ENCODE measurements around the gene PPP1R15B. TPM values are rescaled to one million over a fixed set of nuclear protein-coding genes. Genes with fewer than 3 reads are reported as not detected.

The PPP1R15B gene
- total RNA-seq, 1 experiment from 2014 or later, result 69.3 TPM

DNA sequence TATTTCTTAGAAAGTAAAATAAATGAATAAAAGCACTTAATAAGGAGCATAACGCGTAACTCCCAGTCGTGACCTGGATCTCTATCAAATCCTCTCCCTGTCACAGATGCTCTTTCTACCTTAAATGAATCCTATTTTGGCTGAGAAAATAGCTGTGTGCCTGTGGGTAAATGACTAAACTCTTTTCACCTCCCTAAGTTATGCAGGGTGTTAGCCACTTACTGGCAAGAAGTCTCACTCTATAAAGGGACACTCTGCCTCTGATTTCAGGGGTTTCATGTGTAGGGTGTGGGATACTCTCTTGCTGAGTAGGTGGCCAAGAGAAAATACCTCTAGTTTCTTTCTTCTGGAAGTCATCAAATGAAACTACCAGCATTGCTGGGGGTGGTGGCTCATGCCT lies 24.3 kb upstream of the PPP1R15B start (continued):
- TF ChIP-seq CEBPB (IDR thresholded peaks at IDR 0.05; ENCODE audit: low read depth), result no peak
- no peak for TF ChIP-seq ZBTB33 (IDR thresholded peaks at IDR 0.05; ENCODE audit: extremely low read depth, insufficient replicate concordance, low read length)
- no peak for TF ChIP-seq ZFX (IDR thresholded peaks at IDR 0.05)
- no peak for TF ChIP-seq SP1 (IDR thresholded peaks at IDR 0.05; ENCODE audit: low read depth)

DNA sequence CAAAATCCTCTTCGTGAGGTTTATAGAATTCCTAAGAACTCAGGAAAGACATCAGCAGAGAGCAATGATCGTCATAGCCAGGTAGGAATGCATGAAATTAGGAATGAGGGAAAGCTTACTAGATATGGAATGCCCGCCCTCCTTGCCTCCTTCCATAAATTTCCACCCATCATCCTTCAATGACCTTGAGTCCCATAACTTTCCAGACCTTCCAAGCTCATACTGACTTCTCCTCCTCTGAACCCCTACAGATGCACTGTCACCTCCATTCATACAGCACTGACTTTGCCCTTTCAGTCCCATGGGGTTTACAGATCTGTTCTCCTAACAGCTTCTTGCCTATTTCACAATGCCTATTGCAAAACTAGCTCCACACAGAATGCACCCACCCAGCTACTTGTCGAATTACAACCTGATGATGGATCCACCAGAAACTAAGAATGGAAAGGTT lies 23.8 kb upstream of the PPP1R15B start:
- Histone ChIP-seq H3K27ac (ENCODE audit: low read depth, low read length) (no peak overlapping the region), H3K36me3 (ENCODE audit: control insufficient read depth in 1 of 2, insufficient read depth in 2 of 2, low read length in 2 of 2) (peaks cover 6% of the 10 kb centered on the region in 2 experiments; a peak in 3 of 4 replicates), H3K4me2 (ENCODE audit: low read length) (no peak overlapping the region), H3K4me3 (replicated peaks in 1 of 2; ENCODE audit: low read depth in 1 of 2, low read length in 2 of 2) (no peak overlapping the region), H3K79me2 (ENCODE audit: insufficient read depth, low read length) (no peaks in the 10 kb centered on the region), H3K4me1 (ENCODE audit: control insufficient read depth in 1 of 2, insufficient read depth in 2 of 2, low read length in 2 of 2) (peaks cover 0 to 8% of the 10 kb centered on the region in 2 experiments; a peak in 1 of 4 replicates), H3K9me2 (ENCODE audit: insufficient read depth) (no peaks in the 10 kb centered on the region), H3K9ac (ENCODE audit: low read length) (no peak overlapping the region), H3K27me3 (ENCODE audit: insufficient read depth, low read length) (no peaks in the 10 kb centered on the region), H3K9me3 (ENCODE audit: control insufficient read depth in 1 of 2, insufficient read depth in 1 of 2, low read depth in 1 of 2, low read length in 2 of 2) (no peaks in the 10 kb centered on the region), H2AFZ (ENCODE audit: low read depth, low read length, poor library complexity, severe bottlenecking) (no peak overlapping the region), H4K20me1 (ENCODE audit: insufficient read depth) (no peaks in the 10 kb centered on the region)
- CTCF ChIA-PET, result interaction anchor here (1.4 kb wide), 1 partner anchor 11 kb away, joined by 5 read pairs; no protein-coding TSS in a partner anchor
- RAD21 ChIA-PET (ENCODE audit: low non-redundant PET in 1 of 2, low total read pairs in 2 of 2, uncharacterized antibody in 2 of 2, unreplicated experiment in 2 of 2), result no interaction called here
- ATAC-seq (no peak), DNase-seq (ENCODE audit: low read depth, low spot score) (no peak)
- TF ChIP-seq SP1 (IDR thresholded peaks at IDR 0.05; ENCODE audit: low read depth) (no peak), CEBPB (IDR thresholded peaks at IDR 0.05; ENCODE audit: low read depth) (no peak)
- POLR2A ChIA-PET, result interaction anchor here (0.8 kb wide), 1 partner anchor 81 kb away, joined by 3 read pairs; the partner anchor contains the start of gene MDM4
- intact Hi-C loops (cut with micrococcal nuclease), result no loop called here
- no TSS peak for BruUV-seq (replicated peaks)

Measured in HCT116 (cell line).